CD4-positive, alpha-beta T cell treated with Interleukin-12 subunit alpha and Interleukin-12 subunit beta, for 1 hour (primary cell): ENCODE results near the gene AKT1.
"Not testable (repeated sequence)": the region's sequence is repeated elsewhere in the genome, so short reads cannot be mapped to it uniquely, and the experiment has no call there.

Experiments used
- DNase-seq: peaks from one replicate; pipeline ENCODE4 v3.0.0-alpha.2; 2020

Gene AKT1

GRCh38 chr14:104734991-104735779 lies 60.4 kb downstream of the AKT1 start:
- no peak for DNase-seq

- DNase-seq, result no peak
Measured at GRCh38 chr14:104734601-104734990, 61.0 kb downstream of the AKT1 start.

- DNase-seq, result no peak
Measured at GRCh38 chr14:104734051-104734587, 61.4 kb downstream of the AKT1 start.

- DNase-seq, result no peak
Measured at GRCh38 chr14:104732931-104733681, 62.4 kb downstream of the AKT1 start.

- DNase-seq, result no peak
Measured at GRCh38 chr14:104732355-104732804, 63.2 kb downstream of the AKT1 start.

GRCh38 chr14:104731320-104732294 lies 63.9 kb downstream of the AKT1 start:
- DNase-seq, result no peak

GRCh38 chr14:104730487-104730886 lies 65.1 kb downstream of the AKT1 start:
- DNase-seq, result no peak

- DNase-seq, result no peak
Measured at GRCh38 chr14:104729835-104730181, 65.7 kb downstream of the AKT1 start.

- not testable (repeated sequence) for DNase-seq
Measured at GRCh38 chr14:104729176-104729834, 66.2 kb downstream of the AKT1 start.

GRCh38 chr14:104728631-104729030 lies 66.9 kb downstream of the AKT1 start:
- no peak for DNase-seq

- DNase-seq, result no peak
Measured at GRCh38 chr14:104726600-104727451, 68.7 kb downstream of the AKT1 start.

- no peak for DNase-seq
Measured at GRCh38 chr14:104725772-104726548, 69.6 kb downstream of the AKT1 start.

GRCh38 chr14:104724981-104725771 lies 70.4 kb downstream of the AKT1 start:
- DNase-seq, result no peak

- DNase-seq, result peak; percentile 18
Measured at GRCh38 chr14:104724407-104724980, 71.1 kb downstream of the AKT1 start.

- peak; percentile 60 for DNase-seq
Measured at GRCh38 chr14:104723651-104724406, 71.7 kb downstream of the AKT1 start, which contains the start of gene ADSS1. Gene ADSS1 (plus strand): TSS chr14:104724229. CDS start chr14:104724271, 42 bp downstream.

- DNase-seq, result no peak
Measured at GRCh38 chr14:104722938-104723650, 72.5 kb downstream of the AKT1 start.
